Endodermal cell (in vitro differentiated cells): ENCODE results near the gene RASA4B. TPM values are rescaled to one million over a fixed set of nuclear protein-coding genes. Genes with fewer than 3 reads are reported as not detected.
"Not testable (repeated sequence)": the region's sequence is repeated elsewhere in the genome, so short reads cannot be mapped to it uniquely, and the experiment has no call there.

Experiments
- DNase-seq: peaks from one replicate; pipeline ENCODE4 v3.0.0-alpha.2; 2017
- H3K27ac ChIP-seq: 2 replicates; pipeline ENCODE4 v1.5.1; 2013; ENCODE audit warnings: mild to moderate bottlenecking, low read depth, low read length, moderate library complexity
- H3K27me3 ChIP-seq: 2 replicates; pipeline ENCODE4 v1.6.1; 2013; ENCODE audit warnings: mild to moderate bottlenecking, low read length, moderate library complexity; ENCODE audit not compliant: insufficient read depth, control insufficient read depth, poor library complexity, severe bottlenecking
- H3K36me3 ChIP-seq: 2 replicates; pipeline ENCODE4 v1.7.0; 2013; ENCODE audit warnings: mild to moderate bottlenecking, low read length, moderate library complexity; ENCODE audit not compliant: control insufficient read depth, insufficient read depth
- H3K4me1 ChIP-seq: one replicate; pipeline ENCODE4 v1.7.0; 2013; ENCODE audit warnings: low read length; ENCODE audit not compliant: control insufficient read depth, insufficient read depth
- H3K4me3 ChIP-seq: 2 replicates; pipeline ENCODE4 v1.5.1; 2013; ENCODE audit warnings: mild to moderate bottlenecking, low read length, moderate library complexity
- H3K9ac ChIP-seq: 2 replicates; pipeline ENCODE4 v1.6.1; 2013; ENCODE audit warnings: mild to moderate bottlenecking, low read length, moderate library complexity; ENCODE audit not compliant: poor library complexity, severe bottlenecking; ENCODE audit errors: extremely low read depth
- H3K9me3 ChIP-seq: 2 replicates; pipeline ENCODE4 v1.6.1; 2013; ENCODE audit warnings: mild to moderate bottlenecking, low read length, moderate library complexity; ENCODE audit not compliant: control insufficient read depth
- H3K27ac Mint-ChIP-seq: 2 replicates; pipeline ENCODE4 v1.8.0; 2020; ENCODE audit warnings: mixed read lengths
- H3K27me3 Mint-ChIP-seq: 2 replicates; pipeline ENCODE4 v1.8.0; 2021; ENCODE audit warnings: mild to moderate bottlenecking, mixed read lengths; ENCODE audit not compliant: insufficient read depth
- H3K36me3 Mint-ChIP-seq: 2 replicates; pipeline ENCODE4 v1.8.0; 2020; ENCODE audit warnings: low read depth, mixed read lengths
- H3K4me1 Mint-ChIP-seq: 2 replicates; pipeline ENCODE4 v1.8.0; 2020; ENCODE audit warnings: mixed read lengths
- H3K4me3 Mint-ChIP-seq: 2 replicates; pipeline ENCODE4 v1.8.0; 2020; ENCODE audit warnings: mild to moderate bottlenecking, moderate library complexity, mixed read lengths
- H3K9me3 Mint-ChIP-seq: 2 replicates; pipeline ENCODE4 v1.8.0; 2020; ENCODE audit warnings: mild to moderate bottlenecking, mixed read lengths
- WGBS, 2 experiments: methylation state at CpG; one replicate each; pipeline versions ENCODE4 v1.1.5 to v1.1.7; 2013; ENCODE audit warnings: missing lambda C conversion rate in 2 of 2, mixed read lengths in 1 of 2; ENCODE audit not compliant: insufficient coverage in 1 of 2, insufficient read length in 1 of 2; 5-methylcytosine and 5-hydroxymethylcytosine counted together
- long read RNA-seq, 4 experiments: library from polyadenylated mRNA in 2 of 4; library from RNA in 1 of 4; library from capped mRNA in 1 of 4; stranded (forward) in 3 of 4; unstranded in 1 of 4; transcript quantifications; one replicate each; pipeline ENCODE4 v2.0.0, GENCODE V29; 2020 to 2021; ENCODE audit warnings: inconsistent platforms in 1 of 4
- polyA plus RNA-seq, 2 experiments: library from polyadenylated mRNA; stranded (reverse); fragments of 50-300 nt; gene quantifications; one replicate each; pipeline ENCODE4 v1.2.3, GENCODE V29; 2013
- total RNA-seq, 2 donors: library from RNA; stranded (reverse); fragmentation: NEBNext Ultra II Directional in 1 of 2; extraction: Animal tissue kit (Norgen Biotek cat#: 25700) in 1 of 2; gene quantifications; 2 replicates in 1 of 2; 3 replicates in 1 of 2; pipeline ENCODE4 v1.2.1, GENCODE V29; 2021

The RASA4B gene
- total RNA-seq: 10 to 100 TPM in 1 of 2 donors, 1 to 10 TPM in 1; 3.5 to 11.5 TPM
- 11.8 TPM for polyA plus RNA-seq (2013, experiment 1 of 2)
- 9.1 TPM for polyA plus RNA-seq (2013, experiment 2 of 2)
- long read RNA-seq, experiment 1, partial matches to known transcripts: 0 of 1 reads
- long read RNA-seq, experiment 1, other reads (novel, unspliced or antisense): 1 of 1 reads
- long read RNA-seq, experiment 2, partial matches to known transcripts: 0 of 1 reads
- long read RNA-seq, experiment 2, other reads (novel, unspliced or antisense): 0 of 1 reads
- long read RNA-seq, experiment 3: 0 reads
- long read RNA-seq, experiment 4, partial matches to known transcripts: 4 of 4 reads
- long read RNA-seq, experiment 4, other reads (novel, unspliced or antisense): 0 of 4 reads

- not testable (repeated sequence) for H3K4me1 Mint-ChIP-seq, H3K36me3 Mint-ChIP-seq
Measured at GRCh38 chr7:102517550-102518147, at the start of gene RASA4B. RASA4B (minus strand) TSS chr7:102517777; CDS start chr7:102517710, 67 bp downstream.

GRCh38 chr7:102550808-102551422 is 33.3 kb upstream of the RASA4B start, which contains the start of gene SPDYE2:
SPDYE2 (plus strand) TSS chr7:102551226; CDS start chr7:102553256, 2,030 bp downstream.
- DNase-seq: not testable (repeated sequence)

More at GRCh38 chr7:102517550-102518147, at the start of gene RASA4B:
- H3K27ac ChIP-seq, H3K4me3 Mint-ChIP-seq, H3K4me1 ChIP-seq, H3K9ac ChIP-seq, H3K27me3 Mint-ChIP-seq, H3K4me3 ChIP-seq, H3K9me3 Mint-ChIP-seq, H3K27me3 ChIP-seq, H3K9me3 ChIP-seq, H3K36me3 ChIP-seq, H3K27ac Mint-ChIP-seq: not testable (repeated sequence)
- no CpG with 5 or more reads among the region's 61 CpGs for WGBS, 2 experiments
- DNase-seq: peak; percentile 41

DNA sequence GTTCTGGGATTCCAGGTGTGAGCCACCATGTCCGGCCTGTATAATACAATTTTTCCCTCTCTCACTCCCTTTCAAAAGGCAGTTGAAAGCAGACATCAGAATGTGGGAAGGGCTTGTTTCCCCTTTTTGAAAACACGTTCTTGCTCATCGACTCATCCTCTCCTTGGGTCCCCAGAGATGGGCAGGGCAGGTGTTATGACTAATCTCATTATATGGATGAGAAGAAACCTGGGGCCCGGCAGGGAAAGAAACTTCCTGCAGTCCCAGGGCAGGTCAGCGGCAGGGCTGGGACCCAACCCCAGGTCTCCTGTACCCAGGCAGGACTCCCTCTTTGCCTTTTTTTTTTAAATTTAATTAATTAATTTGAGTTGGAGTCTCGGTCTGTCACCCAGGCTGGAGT is 28.8 kb upstream of the RASA4B start:
- DNase-seq, H3K4me1 ChIP-seq, H3K27ac ChIP-seq, H3K27ac Mint-ChIP-seq, H3K9ac ChIP-seq, H3K27me3 ChIP-seq, H3K4me1 Mint-ChIP-seq, H3K9me3 Mint-ChIP-seq, H3K4me3 ChIP-seq, H3K27me3 Mint-ChIP-seq, H3K36me3 ChIP-seq, H3K4me3 Mint-ChIP-seq, H3K9me3 ChIP-seq, H3K36me3 Mint-ChIP-seq: not testable (repeated sequence)
- WGBS, 2 experiments: no CpG with 5 or more reads among the region's 6 CpGs

More at GRCh38 chr7:102550808-102551422, 33.3 kb upstream of the RASA4B start, which contains the start of gene SPDYE2:
- not testable (repeated sequence) for H3K36me3 Mint-ChIP-seq, H3K9me3 ChIP-seq, H3K4me1 ChIP-seq, H3K9ac ChIP-seq, H3K4me1 Mint-ChIP-seq, H3K4me3 ChIP-seq, H3K9me3 Mint-ChIP-seq, H3K36me3 ChIP-seq, H3K4me3 Mint-ChIP-seq, H3K27me3 Mint-ChIP-seq, H3K27ac Mint-ChIP-seq, H3K27me3 ChIP-seq, H3K27ac ChIP-seq
- no CpG with 5 or more reads among the region's 6 CpGs for WGBS, 2 experiments

DNA sequence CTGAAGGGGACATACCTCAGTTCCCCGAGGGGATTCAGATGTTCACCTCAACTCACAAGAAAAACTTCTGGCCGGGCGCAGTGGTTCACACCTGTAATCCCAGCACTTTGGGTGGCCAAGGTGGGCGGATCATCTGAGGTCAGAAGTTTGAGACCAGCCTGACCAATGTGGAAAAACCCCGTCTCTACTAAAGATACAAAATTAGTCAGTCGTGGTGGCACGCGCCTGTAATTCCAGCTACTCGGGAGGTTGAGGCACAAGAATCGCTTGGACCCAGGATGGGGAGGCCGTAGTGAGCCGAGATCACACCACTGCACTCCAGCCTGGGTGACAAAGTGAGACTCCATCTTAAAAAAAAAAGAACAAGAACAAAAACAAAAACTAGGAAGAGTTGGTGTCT is 27.7 kb upstream of the RASA4B start:
- not testable (repeated sequence) for H3K4me1 ChIP-seq, H3K4me1 Mint-ChIP-seq, H3K9ac ChIP-seq, H3K36me3 Mint-ChIP-seq, H3K4me3 Mint-ChIP-seq, DNase-seq, H3K9me3 Mint-ChIP-seq, H3K4me3 ChIP-seq, H3K27me3 Mint-ChIP-seq, H3K27me3 ChIP-seq, H3K27ac Mint-ChIP-seq, H3K9me3 ChIP-seq, H3K36me3 ChIP-seq, H3K27ac ChIP-seq
- WGBS, 2 experiments: 99% methylated on average over 6 of the region's 12 CpGs; no CpG with 5 or more reads in 1 of the 2 experiments

DNA sequence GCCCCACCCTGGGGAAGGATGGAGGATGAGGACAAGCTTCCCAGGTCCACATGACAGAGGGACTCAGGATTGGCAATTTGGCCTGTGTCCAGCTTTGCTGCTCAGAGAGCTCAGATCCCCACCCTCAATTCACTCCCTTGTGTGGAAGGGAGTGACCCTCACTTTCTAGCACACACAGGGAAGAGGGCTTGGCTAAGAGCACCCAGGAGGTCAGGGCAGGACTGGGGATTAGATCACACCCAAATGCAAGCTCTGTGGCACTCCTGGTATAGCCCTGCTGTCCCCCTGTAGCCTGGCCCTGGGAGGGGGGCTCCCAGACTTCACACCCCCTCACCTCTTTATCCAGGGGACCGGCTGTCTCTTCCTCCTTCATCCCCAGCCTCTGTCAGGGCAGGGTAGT is 26.8 kb upstream of the RASA4B start:
- not testable (repeated sequence) for H3K4me3 ChIP-seq, H3K27ac ChIP-seq, DNase-seq, H3K27me3 ChIP-seq, H3K4me3 Mint-ChIP-seq, H3K4me1 Mint-ChIP-seq, H3K36me3 Mint-ChIP-seq, H3K27ac Mint-ChIP-seq, H3K9ac ChIP-seq, H3K27me3 Mint-ChIP-seq, H3K9me3 Mint-ChIP-seq, H3K9me3 ChIP-seq, H3K36me3 ChIP-seq, H3K4me1 ChIP-seq
- WGBS, 2 experiments: no CpG with 5 or more reads among the region's 1 CpG

GRCh38 chr7:102543596-102543995 is 26.0 kb upstream of the RASA4B start, which contains the start of gene UPK3BL2:
UPK3BL2 (minus strand) TSS chr7:102543696; CDS start chr7:102543636, 60 bp downstream.
- no CpG with 5 or more reads among the region's 8 CpGs for WGBS, 2 experiments
- not testable (repeated sequence) for H3K27ac Mint-ChIP-seq, H3K9me3 Mint-ChIP-seq, H3K9me3 ChIP-seq, H3K4me1 ChIP-seq, H3K9ac ChIP-seq, H3K4me3 Mint-ChIP-seq, H3K27me3 Mint-ChIP-seq, H3K36me3 Mint-ChIP-seq, H3K27ac ChIP-seq, H3K4me3 ChIP-seq, H3K36me3 ChIP-seq, H3K27me3 ChIP-seq, H3K4me1 Mint-ChIP-seq, DNase-seq
